Measurements from ENCODE around the gene ZNF692.
"Not testable (repeated sequence)": the region's sequence is repeated elsewhere in the genome, so short reads cannot be mapped to it uniquely, and the experiment has no call there.

The ZNF692 gene, protein sequence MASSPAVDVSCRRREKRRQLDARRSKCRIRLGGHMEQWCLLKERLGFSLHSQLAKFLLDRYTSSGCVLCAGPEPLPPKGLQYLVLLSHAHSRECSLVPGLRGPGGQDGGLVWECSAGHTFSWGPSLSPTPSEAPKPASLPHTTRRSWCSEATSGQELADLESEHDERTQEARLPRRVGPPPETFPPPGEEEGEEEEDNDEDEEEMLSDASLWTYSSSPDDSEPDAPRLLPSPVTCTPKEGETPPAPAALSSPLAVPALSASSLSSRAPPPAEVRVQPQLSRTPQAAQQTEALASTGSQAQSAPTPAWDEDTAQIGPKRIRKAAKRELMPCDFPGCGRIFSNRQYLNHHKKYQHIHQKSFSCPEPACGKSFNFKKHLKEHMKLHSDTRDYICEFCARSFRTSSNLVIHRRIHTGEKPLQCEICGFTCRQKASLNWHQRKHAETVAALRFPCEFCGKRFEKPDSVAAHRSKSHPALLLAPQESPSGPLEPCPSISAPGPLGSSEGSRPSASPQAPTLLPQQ

DNA sequence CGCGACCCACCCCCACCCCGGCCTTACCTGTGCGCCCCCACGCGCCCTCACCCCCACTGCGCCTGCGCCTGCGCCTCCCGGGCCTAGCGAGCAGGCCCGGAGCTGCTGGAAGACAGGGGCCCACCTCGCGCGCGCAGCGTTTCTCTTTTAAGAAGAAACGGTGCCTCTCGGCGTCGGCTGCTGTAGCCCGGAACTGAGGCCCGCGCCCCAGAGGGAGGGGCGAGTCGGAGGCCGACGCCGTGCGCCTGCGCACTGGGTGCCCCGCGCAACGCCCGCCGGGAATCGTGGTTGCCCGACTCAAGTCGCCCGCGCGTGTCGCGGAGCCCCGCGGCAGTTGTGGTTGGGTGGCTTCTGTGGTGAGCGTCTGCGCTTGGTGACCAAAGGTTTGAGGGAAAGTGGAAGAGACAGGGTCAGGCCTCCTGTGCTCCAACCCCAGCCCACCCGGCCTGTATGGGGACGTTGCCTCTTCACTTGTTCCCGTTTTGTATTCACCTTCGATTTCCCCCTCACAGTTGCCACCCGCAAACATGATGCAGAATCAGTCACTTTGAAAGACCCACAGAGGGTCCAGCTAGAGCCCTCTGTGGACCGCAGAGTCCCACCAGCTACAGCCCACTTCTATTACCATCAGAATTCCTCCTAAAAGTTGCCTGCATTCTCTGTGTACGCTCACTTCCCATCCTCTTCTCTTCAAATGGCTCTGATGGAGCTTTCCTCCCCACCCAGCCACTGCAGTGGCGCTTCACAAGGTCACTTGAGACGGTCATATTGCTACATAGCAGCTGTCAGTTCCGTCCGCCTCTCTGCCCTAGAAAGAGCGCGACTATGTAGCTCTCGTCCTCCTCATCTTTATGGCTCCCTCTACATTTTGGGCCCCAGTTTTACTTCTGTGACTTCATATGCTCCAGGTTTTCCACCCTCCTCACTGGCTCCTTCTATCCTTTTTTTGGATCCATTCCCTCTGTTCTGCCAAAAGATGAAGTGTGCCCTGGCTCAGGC is at the start of gene ZNF692:
Gene ZNF692, minus strand, starts transcription at position 195 of the 999 bp plus-strand sequence. CDS start 776 bp downstream, outside the sequence.
- DNase-seq: peak; percentile 73 to 98 (median 92)

DNA sequence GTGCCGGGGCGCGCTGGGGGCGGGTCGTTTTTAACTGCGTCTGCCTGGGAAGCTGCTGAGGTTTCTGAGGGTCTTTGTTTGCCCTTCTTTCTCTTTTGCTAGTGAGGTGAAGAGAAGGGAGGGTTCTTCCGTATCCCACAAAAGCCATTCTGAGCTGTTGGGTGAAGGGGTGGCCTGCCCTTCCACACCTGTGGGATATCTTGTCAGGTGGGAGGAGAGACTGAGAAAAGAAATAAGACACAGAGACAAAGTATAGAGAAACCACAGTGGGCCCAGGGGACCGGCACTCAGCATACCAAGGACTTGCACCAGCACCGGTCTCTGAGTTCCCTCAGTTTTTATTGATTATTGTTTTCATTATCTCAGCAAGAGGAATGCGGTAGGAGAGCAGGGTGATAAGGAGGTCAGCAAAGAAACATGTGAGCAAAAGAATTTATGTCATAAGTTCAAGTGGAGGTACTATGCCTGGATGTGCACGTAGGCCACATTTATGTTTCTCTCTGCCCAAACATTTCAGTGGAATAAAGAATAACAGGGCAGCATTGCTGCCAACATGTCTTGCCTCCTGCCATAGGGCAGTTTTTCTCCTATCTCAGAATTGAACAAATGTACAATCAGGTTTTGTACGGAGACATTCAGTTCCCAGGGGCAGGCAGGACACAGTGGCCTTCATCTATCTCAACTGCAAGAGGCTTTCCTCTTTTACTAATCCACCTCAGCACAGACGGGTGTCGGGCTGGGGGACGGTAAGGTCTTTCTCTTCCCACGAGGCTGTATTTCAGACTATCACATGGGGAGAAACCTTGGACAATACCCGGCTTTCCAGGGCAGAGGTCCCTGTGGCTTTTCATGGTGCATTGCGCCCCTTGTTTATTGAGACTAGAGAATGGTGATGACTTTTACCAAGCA is 48.1 kb upstream of the ZNF692 start:
- no peak for DNase-seq

DNA sequence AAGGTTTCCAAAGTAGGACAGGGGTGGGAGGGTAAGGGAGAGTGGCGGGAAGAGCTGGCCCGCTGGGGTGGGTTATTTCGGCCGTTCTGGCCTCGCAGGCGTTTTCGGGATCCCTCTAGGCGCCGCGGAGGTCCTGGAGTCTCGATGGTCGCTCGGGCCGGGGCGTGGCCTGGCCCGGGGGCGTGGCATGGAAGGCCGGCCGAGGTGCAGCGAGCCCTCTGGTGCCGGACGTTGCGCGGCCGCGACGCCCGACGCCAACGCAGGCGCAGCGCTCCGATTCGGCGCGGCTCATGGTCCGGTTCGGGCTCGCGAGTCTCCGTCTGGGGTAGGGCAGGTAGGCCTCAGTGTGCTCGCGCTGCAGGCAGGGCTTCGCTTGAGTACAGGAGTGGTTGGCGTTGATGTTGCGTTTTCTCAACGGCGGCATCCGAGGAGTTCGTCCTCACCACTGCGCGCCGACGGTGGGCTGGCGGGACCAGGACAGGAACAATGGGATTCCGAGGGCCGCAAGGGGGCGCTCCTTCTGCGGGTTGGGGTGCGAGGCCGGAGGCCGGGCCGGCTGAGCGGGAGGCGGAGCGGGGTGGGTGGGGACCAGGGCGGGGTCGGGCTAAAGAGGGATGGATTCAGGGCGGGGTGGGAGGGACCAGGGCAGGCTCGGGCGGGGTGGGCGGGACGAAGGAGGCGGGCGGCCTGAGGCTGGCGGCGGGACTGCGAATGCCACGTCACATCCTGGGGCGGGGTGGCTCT is 47.3 kb upstream of the ZNF692 start, which contains the start of gene PGBD2:
Gene PGBD2, plus strand, starts transcription at position 227 of the 744 bp plus-strand sequence. CDS start 7,628 bp downstream, outside the sequence.
- peak; percentile 68 to 100 (median 92) for DNase-seq

DNA sequence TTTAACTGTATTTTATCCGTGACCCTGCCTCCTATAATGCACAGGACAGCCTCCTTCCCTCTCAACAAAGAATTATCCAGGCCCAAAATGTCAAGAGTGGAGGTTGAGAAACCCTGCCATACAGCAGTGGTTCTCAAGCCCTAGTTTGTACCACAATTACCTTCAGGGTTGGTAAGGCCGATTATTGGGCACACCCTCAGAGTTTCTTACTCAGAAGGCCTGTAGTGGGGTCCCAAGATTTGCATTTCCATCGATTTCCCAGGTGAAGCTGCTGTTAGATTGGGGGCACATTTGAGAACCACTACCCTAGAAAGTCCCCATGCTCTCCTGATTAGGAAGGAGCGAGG is 46.8 kb upstream of the ZNF692 start:
- no peak for DNase-seq

DNA sequence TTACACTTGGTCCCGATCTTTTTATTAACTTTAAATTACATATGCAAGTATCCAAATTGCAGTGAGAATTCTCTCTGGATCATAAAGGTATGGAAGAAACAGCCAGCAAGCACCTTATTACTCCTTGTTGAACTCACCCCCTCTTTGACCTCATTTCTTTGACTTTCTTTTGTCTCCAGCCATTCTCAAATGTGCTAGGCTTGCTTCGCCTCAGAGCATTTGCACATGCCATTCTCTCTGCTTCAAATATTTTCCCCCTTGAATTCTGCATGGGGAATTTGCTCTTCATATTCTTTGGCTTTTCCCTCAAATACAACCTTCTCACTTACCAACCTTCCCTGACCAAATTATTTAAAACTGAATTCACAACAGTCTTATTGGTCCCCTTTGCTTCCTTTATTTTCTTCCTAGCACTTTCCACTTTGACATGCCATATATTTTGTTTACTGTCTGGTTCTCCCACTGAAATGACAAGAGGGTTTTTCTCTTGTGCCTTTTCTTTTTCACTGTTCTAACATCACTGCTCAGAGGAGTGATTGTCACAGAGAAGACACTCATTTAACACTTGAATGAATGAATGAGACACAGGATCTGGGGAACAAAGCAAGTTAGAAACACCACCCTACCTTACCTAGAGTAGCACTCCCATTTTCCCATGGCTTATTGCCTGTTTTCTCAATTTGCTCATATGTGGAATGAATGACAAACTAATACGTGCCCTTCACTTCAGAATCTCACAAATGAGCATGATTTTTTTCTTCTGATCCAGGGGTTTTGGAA is 45.7 kb upstream of the ZNF692 start:
- no peak for DNase-seq

DNA sequence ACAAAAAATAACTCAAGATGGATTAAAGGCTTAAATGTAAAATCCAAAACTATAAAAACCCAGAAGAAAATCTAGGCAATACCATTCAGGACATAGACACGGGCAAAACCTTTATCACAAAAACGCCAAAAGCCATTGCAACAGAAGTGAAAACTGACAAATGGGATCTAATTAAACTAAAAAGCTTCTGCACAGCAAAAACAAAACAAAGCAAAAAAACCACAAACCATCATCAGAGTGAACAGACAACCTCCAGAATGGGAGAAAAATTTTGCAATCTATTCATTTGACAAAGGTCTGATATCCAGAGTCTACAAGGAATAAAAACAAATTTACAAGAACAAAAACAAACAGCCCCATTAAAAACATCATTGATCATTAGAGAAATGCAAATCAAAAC is 42.7 kb upstream of the ZNF692 start:
- no peak for DNase-seq

DNA sequence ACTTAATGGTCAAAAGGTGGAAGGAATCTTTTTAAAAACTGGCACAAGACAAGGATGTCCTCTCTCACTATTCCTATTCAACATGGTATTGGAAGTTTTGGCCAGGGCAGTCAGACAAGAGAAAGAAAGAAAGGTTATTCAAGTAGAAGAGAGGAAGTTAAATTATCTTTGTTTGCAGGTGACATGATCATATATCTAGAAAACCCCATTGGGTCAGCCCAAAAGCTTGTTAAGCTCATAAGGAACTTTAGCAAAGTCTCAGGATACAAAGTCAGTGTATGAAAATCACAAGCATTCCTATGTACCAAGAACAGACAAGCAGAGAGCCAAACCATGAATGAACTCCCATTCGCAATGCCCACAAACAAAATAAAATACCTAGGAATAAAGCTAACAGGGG is 41.8 kb upstream of the ZNF692 start:
- DNase-seq: no peak

DNA sequence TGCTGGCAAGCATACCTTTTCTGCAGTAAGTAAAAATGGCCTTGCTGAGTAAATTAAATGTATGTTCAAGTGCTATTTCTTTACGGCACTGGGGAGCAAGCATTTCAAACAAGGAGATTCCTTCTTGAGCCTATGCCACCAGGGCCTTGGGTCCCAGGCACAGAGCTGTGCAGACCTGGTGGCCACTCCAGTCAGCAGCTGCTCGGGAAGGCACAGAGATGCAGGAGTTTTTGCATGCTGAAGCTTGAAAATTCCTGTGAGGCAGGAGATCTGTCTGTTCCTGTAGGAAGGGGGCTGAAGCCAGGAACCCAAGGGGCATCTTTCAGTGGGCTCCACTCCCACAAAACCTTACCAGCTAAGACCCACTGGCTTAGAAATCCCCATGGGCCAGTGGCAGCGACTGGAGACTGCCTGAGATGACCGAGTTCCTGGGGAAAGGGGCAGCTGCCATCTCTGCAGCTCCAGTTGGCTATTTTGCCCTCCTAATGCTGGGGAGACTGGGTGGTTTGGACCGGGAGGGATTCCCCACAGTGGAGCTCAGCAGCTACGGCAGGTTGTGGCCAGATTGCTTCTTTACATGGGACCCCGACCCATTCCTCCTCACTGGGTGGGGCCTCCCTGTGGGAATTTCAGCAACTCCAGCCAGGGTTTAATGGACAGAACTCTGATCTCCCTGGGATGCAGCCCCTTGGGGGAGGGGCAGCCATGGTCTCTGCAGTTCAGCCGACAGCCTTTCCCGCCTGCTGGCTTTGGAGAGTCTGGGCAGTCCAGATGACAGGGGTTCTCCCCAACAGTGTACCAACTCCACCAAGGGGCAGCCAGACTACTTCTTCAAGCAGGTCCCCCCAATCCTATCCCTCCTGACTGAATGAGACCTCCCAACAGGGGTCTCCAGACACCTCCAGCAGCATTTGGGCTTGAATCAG is 38.8 kb upstream of the ZNF692 start:
- DNase-seq: no peak

DNA sequence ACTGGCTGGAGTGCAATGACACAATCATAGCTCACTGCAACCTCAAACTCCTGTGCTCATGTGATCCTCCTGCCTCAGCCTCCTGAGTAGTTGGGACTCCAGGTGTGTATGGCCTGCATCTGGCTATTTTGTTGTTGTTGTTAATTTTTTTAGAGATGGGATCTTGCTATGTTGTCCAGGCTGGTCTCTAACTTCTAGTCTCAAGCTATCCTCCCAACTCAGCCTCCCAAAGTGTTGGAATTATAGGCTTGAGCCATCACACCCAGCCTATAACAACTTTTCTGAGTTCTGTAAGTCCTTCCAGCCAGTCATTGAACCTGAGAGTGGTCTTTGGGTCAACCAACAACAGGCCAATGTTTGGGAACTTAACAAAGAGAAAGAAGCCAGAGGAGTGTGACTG is 36.0 kb upstream of the ZNF692 start:
- no peak for DNase-seq

DNA sequence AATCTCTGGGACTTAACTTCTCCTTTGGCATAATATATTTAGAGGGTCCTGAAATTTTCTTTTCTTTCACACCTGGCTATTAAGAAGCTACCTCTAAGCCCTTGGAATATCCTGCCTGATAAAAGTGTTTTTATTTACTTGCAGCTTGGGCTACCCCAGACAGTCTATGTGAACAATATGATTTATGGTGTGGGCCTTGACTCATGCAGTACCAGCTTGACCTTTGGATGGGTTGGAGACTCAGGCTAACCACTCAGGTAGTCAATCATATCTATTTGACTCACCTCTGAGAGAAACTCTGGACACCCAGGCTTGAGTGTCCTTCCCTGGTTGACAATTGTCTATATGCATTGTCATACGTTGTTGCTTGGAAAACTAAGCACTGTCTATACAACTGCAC is 33.7 kb upstream of the ZNF692 start:
- no peak for DNase-seq

DNA sequence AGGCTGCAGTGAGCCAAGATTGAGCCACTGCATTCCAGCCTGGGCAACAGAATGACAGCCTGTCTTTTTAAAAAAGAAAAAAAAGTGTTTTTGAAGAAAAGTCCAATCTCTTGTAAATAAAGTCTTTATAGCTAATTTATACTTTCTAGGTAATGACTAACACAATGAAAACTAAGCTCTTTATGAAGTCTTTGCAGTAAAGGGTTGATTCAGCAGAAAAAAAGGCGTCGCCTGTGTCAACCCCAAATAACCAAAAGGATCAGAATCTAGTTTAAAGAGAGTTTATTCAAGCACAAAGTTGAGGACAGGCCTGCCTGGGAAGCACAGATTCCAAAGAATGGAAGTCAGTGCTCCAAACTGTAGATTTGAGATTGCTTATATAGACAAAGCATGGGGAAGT is 32.9 kb upstream of the ZNF692 start:
- DNase-seq: no peak

DNA sequence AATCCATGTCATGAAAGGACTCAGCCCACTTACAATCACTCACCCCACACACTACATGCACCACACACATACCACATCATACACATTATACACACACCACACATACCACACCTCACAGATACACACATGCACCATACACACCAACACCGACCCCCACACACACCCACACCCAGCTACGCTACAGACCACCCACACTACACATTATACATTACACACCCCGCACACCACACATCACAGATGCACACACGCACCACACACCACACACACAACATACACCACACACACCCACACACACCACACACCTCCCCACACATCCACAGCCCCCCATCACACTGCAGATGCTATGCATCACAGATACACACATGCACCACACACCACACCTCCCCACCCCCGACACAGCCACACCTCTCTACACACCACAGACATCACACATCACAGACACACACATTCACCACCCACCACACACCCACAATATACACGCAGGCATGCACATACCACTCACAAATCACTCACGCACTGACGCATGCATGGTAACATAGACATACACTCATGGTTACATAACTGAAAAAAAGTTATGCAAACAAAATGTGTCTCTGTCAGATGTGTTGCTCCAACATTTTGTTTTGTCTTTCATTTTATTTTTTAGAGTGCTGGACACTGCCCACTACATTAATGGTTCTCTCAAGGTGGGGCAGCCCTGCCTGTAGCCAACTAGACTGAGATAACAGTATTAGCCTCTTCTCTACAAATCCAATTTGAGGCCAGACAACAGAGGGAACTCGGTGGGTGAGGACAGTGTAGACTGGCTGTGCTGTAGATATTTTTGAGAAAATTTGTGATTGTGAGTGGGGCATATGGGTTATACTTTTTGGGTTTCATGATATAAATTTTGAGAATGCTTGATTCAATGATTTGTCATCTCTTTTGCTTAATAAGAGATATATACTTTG is 31.9 kb upstream of the ZNF692 start:
- DNase-seq: no peak

DNA sequence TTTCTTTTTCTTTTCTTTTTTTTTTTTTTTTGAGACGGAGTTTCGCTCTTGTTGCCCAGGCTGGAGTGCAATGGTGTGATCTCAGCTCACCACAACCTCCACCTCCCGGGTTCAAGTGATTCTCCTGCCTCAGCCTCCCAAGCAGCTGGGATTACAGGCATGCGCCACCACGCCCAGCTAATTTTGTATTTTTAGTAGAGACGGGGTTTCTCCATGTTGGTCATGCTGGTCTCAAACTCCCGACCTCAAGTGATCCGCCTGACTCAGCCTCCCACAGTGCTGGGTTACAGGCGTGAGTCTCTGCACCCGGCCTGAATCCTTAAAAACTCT is 31.0 kb upstream of the ZNF692 start:
- not testable (repeated sequence) for DNase-seq

DNA sequence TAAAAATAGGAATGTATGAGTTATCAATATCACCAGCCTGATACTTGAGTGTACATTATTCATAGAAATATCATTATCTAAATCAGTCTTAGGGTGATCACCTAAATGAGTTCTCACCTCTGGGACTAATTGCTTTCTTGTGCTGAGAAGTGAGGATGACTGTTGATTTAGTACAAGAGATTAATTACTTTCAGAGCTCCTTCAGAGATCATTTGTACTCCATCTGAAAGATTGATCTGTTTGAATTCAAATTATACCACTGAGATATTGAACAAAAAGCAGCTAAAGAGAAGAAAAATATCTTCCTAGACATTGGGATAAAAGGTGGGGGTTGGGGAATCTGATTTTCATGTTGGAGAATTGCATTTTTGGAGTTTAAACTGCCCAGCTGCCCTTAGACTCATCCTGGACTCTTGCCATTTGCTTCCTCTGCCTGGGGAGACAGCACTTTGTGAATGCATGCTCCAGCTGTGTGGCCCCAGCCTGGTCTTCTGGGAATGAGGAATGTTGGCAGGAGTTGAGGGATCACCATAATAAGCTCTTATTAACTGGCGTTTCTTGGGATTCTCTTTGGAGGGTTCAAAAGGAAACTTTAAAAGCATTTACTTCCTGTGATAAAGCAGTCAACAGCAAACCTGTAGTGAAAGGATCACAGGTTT is 27.5 kb upstream of the ZNF692 start:
- DNase-seq: peak in 6 of 56 donors; percentile 10 to 28 (median 14)

DNA sequence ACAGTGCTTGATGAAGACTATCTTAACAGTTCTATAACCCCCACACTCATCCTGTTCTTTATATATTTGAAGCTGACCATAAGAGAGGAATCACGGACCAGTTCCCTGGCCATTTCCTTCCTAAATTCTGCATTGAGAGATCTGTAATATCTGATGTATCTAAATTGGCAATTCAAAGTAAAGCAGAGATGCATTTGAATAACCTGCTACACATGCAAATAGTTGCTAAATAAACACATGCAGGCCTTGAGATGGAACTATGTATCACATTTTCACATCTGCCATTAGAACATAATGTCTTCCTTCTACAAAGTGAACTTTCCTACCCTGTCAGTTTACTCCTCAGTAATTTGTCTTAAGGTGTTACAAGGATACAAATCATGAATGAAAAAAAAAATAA is 26.8 kb upstream of the ZNF692 start:
- DNase-seq: no peak

DNA sequence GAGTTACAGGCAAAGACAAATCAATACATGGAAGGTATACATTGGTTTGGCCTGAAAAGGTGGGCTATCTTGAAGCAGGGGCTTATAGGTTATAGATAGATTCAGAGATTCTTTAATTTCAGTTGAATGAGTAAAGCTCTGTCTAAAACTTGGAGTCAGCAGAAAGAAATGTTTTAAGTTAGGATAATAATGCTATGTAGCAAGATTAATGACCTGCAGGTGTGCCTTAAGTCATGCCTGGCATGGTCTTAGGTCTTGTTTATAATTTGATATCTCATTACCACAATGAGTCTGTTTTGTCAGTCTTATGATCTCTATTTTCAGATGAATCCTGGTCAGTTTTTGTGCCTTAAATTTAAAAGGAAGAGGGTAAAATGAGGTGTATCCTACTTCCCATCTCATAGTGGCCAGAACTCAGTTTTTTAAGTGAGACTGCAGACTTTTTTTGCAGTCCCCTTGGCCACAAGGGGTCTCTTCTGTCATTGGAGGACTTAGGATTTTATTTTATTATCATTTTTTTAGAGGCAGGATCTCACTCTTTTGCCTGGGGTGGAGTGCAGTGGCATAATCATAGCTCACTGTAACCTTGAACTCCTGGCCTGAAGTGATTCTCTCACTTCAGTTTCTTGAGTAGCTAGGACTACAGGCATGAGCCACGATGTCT is 25.9 kb upstream of the ZNF692 start:
- DNase-seq: no peak
